Liver (tissue), 9 donors: ENCODE measurements around the gene ABCD3. TPM values are rescaled to one million over a fixed set of nuclear protein-coding genes. Genes with fewer than 3 reads are reported as not detected.

Source experiments
- DNase-seq: peaks from one replicate; pipeline ENCODE4 v3.0.0-alpha.2; 2017; ENCODE audit warnings: low spot score
- H3K27ac ChIP-seq, 2 donors: one replicate each; pipeline ENCODE4 v1.7.0; 2013; ENCODE audit warnings: inconsistent platforms in 2 of 2, low read length in 2 of 2, control low read depth in 1 of 2, low read depth in 1 of 2, mild to moderate bottlenecking in 1 of 2
- H3K27me3 ChIP-seq, 4 donors: one replicate each; pipeline versions ENCODE4 v1.6.1 to v1.7.0; 2013; ENCODE audit warnings: low read length in 3 of 4, inconsistent platforms in 1 of 4, mild to moderate bottlenecking in 1 of 4, moderate library complexity in 1 of 4; ENCODE audit not compliant: control insufficient read depth in 4 of 4, insufficient read depth in 4 of 4
- H3K36me3 ChIP-seq, 4 donors: one replicate each; pipeline versions ENCODE4 v1.6.1 to v1.7.0; 2013; ENCODE audit warnings: low read length in 3 of 4, mild to moderate bottlenecking in 3 of 4, low read depth in 1 of 4, moderate library complexity in 1 of 4; ENCODE audit not compliant: control insufficient read depth in 4 of 4, insufficient read depth in 3 of 4
- H3K4me1 ChIP-seq, 4 donors: one replicate each; pipeline versions ENCODE4 v1.6.1 to v1.7.0; 2013; ENCODE audit warnings: low read length in 3 of 4, mild to moderate bottlenecking in 3 of 4, moderate library complexity in 1 of 4; ENCODE audit not compliant: control insufficient read depth in 4 of 4, insufficient read depth in 4 of 4
- H3K4me3 ChIP-seq, 3 donors: one replicate each; pipeline versions ENCODE4 v1.6.1 to v1.7.0; 2013; ENCODE audit warnings: low read length in 3 of 3, control low read depth in 1 of 3, low read depth in 1 of 3, mild to moderate bottlenecking in 1 of 3
- H3K9ac ChIP-seq, 2 donors: one replicate each; pipeline ENCODE4 v1.7.0; 2013; ENCODE audit warnings: low read length in 2 of 2, mild to moderate bottlenecking in 2 of 2, moderate library complexity in 2 of 2, control low read depth in 1 of 2, low read depth in 1 of 2
- H3K9me3 ChIP-seq, 4 donors: one replicate each; pipeline versions ENCODE4 v1.6.1 to v1.7.0; 2013; ENCODE audit warnings: low read length in 3 of 4; ENCODE audit not compliant: control insufficient read depth in 4 of 4
- CTCF ChIP-seq: fragments of 150-350 bp; IDR thresholded peaks from 2 replicates; pipeline ENCODE4 v1.5.1; 2017; ENCODE audit warnings: improper control_type of control experiment, low read depth, low read length; ENCODE audit not compliant: missing input control
- EGR1 ChIP-seq, 2 donors: IDR thresholded peaks; 2 replicates each; pipeline ENCODE4 v1.6.1; 2016 to 2018; ENCODE audit warnings: antibody characterized with exemption in 2 of 2, low read depth in 2 of 2
- FOXA2 ChIP-seq: IDR thresholded peaks from 2 replicates; pipeline ENCODE4 v1.6.1; 2016; ENCODE audit warnings: antibody characterized with exemption
- HNF4G ChIP-seq: IDR thresholded peaks from 2 replicates; pipeline ENCODE4 v1.6.1; 2016; ENCODE audit warnings: antibody characterized with exemption
- JUND ChIP-seq, 2 donors: IDR thresholded peaks; 2 replicates each; pipeline ENCODE4 v1.6.1; 2016; ENCODE audit warnings: antibody characterized with exemption in 2 of 2
- MAX ChIP-seq: IDR thresholded peaks from 2 replicates; pipeline ENCODE4 v1.6.1; 2016; ENCODE audit warnings: antibody characterized with exemption
- RAD21 ChIP-seq, 2 donors: IDR thresholded peaks; 2 replicates each; pipeline ENCODE4 v1.6.1; 2016; ENCODE audit warnings: antibody characterized with exemption in 2 of 2, mild to moderate bottlenecking in 2 of 2
- SP1 ChIP-seq: IDR thresholded peaks from 2 replicates; pipeline ENCODE4 v1.6.1; 2018; ENCODE audit warnings: antibody characterized with exemption, mild to moderate bottlenecking
- TAF1 ChIP-seq: conservative IDR thresholded peaks from 2 replicates; pipeline ENCODE4 v1.6.1; 2016; ENCODE audit warnings: antibody characterized with exemption, mild to moderate bottlenecking
- WGBS: extraction: QIAGEN DNeasy Blood & Tissue Kit; methylation state at CpG from one replicate; pipeline ENCODE4 v1.1.7; 2013; 5-methylcytosine and 5-hydroxymethylcytosine counted together
- polyA plus RNA-seq, 2 donors: library from polyadenylated mRNA; stranded (reverse) in 1 of 2; unstranded in 1 of 2; fragments of 200-250 nt in 1 of 2; fragments of >200 nt in 1 of 2; fragmentation: Nextera tagmentation in 1 of 2; extraction: Ambion mirVana in 1 of 2; gene quantifications; one replicate each; pipeline versions ENCODE4 v1.2.1 to v1.2.3, GENCODE V29; 2013 to 2015
- total RNA-seq, 2 donors: library from RNA; depleted of rRNA; stranded (reverse); fragments of >200 nt; gene quantifications; one replicate each; pipeline ENCODE4 v1.2.3, GENCODE V29; 2014
- TF ChIP-seq, protein P1 (sequence below): IDR thresholded peaks from 2 replicates; pipeline ENCODE4 v1.6.1; 2016; ENCODE audit warnings: antibody characterized with exemption, mild to moderate bottlenecking
- TF ChIP-seq, protein P2 (sequence below): IDR thresholded peaks from 2 replicates; pipeline ENCODE4 v1.6.1; 2016; ENCODE audit warnings: antibody characterized with exemption
- TF ChIP-seq, protein P3 (sequence below): IDR thresholded peaks from 2 replicates; pipeline ENCODE4 v1.6.1; 2016; ENCODE audit warnings: antibody characterized with exemption
- donor health status: healthy.
- donor health status: healthy.
- donor health status: healthy.
- donor health status: healthy.
- donor health status: healthy.

The ABCD3 gene
- total and polyA plus RNA-seq, 4 donors: 49.2 to 133 (median 62.5) TPM

- TF ChIP-seq HNF4G: no peak
- TF ChIP-seq RAD21 (IDR thresholded peaks at IDR 0.05): no peak
- no peak for TF ChIP-seq JUND (IDR thresholded peaks at IDR 0.05)
- TF ChIP-seq MAX: no peak
- no peak for TF ChIP-seq FOXA2
Measured at GRCh38 chr1:94385308-94385929, 32.8 kb upstream of the ABCD3 start (continued).

- H3K9me3 ChIP-seq: no peaks in the 10 kb centered on the region
- H3K36me3 ChIP-seq: no peaks in the 10 kb centered on the region
- H3K27me3 ChIP-seq: no peaks in the 10 kb centered on the region
- H3K4me1 ChIP-seq: peaks cover 4 to 14% (median 12%) of the 10 kb centered on the region in 4 donors
- no peak overlapping the region for H3K9ac ChIP-seq
- no peak overlapping the region for H3K4me3 ChIP-seq
- 72% methylated on average over 4 of the region's 4 CpGs for WGBS
- DNase-seq: no peak
- TF ChIP-seq, protein P1, sequence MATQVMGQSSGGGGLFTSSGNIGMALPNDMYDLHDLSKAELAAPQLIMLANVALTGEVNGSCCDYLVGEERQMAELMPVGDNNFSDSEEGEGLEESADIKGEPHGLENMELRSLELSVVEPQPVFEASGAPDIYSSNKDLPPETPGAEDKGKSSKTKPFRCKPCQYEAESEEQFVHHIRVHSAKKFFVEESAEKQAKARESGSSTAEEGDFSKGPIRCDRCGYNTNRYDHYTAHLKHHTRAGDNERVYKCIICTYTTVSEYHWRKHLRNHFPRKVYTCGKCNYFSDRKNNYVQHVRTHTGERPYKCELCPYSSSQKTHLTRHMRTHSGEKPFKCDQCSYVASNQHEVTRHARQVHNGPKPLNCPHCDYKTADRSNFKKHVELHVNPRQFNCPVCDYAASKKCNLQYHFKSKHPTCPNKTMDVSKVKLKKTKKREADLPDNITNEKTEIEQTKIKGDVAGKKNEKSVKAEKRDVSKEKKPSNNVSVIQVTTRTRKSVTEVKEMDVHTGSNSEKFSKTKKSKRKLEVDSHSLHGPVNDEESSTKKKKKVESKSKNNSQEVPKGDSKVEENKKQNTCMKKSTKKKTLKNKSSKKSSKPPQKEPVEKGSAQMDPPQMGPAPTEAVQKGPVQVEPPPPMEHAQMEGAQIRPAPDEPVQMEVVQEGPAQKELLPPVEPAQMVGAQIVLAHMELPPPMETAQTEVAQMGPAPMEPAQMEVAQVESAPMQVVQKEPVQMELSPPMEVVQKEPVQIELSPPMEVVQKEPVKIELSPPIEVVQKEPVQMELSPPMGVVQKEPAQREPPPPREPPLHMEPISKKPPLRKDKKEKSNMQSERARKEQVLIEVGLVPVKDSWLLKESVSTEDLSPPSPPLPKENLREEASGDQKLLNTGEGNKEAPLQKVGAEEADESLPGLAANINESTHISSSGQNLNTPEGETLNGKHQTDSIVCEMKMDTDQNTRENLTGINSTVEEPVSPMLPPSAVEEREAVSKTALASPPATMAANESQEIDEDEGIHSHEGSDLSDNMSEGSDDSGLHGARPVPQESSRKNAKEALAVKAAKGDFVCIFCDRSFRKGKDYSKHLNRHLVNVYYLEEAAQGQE: no peak
- TF ChIP-seq CTCF: no peak
- H3K27ac ChIP-seq: no peak overlapping the region
Measured at GRCh38 chr1:94389298-94389697, 28.9 kb upstream of the ABCD3 start.

DNA sequence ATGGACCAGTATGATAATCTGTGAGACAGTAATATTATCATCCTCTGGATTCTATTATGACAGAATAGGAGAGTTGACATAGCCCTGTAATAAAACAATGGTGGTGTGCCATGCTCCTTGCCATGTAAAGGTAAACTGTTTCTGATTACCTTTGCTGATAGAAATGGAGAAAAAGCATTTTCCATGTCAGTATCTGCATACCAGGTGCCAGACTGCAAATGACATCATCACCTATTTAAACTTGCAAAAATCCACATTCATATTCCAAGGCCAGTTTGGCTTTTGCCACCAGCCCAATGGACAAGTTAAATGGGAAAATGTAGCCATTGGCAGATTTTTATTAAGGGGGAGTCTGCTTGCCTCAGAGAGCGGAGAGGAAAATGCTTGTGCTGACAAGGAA is 23.9 kb upstream of the ABCD3 start:
- Histone ChIP-seq H3K4me3 (no peak overlapping the region), H3K36me3 (no peaks in the 10 kb centered on the region), H3K9me3 (no peaks in the 10 kb centered on the region), H3K27me3 (no peaks in the 10 kb centered on the region), H3K27ac (no peak overlapping the region), H3K9ac (no peak overlapping the region), H3K4me1 (no peaks in the 10 kb centered on the region)
- TF ChIP-seq SP1 (no peak), CTCF (no peak), TAF1 (no peak), EGR1 (IDR thresholded peaks at IDR 0.05; ENCODE audit: low read depth in 2 of 2) (no peak), FOXA2 (no peak), JUND (IDR thresholded peaks at IDR 0.05) (no peak), MAX (no peak)
- TF ChIP-seq, protein P1: no peak
- TF ChIP-seq, protein P2, sequence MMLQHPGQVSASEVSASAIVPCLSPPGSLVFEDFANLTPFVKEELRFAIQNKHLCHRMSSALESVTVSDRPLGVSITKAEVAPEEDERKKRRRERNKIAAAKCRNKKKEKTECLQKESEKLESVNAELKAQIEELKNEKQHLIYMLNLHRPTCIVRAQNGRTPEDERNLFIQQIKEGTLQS: no peak
- TF ChIP-seq, protein P3, sequence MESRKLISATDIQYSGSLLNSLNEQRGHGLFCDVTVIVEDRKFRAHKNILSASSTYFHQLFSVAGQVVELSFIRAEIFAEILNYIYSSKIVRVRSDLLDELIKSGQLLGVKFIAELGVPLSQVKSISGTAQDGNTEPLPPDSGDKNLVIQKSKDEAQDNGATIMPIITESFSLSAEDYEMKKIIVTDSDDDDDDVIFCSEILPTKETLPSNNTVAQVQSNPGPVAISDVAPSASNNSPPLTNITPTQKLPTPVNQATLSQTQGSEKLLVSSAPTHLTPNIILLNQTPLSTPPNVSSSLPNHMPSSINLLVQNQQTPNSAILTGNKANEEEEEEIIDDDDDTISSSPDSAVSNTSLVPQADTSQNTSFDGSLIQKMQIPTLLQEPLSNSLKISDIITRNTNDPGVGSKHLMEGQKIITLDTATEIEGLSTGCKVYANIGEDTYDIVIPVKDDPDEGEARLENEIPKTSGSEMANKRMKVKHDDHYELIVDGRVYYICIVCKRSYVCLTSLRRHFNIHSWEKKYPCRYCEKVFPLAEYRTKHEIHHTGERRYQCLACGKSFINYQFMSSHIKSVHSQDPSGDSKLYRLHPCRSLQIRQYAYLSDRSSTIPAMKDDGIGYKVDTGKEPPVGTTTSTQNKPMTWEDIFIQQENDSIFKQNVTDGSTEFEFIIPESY: no peak
- DNase-seq: no peak
- 97% methylated on average over 1 of the region's 1 CpG for WGBS
